GM21447 (cell line): ENCODE measurements around the gene BMP7.
"Not testable (repeated sequence)": the region's sequence is repeated elsewhere in the genome, so short reads cannot be mapped to it uniquely, and the experiment has no call there.

Experiments used
- ATAC-seq: cut with Tn5 transposase; IDR thresholded peaks from one replicate; pipeline ENCODE4 v1.9.1; 2021; ENCODE audit not compliant: unreplicated experiment

Gene BMP7

DNA sequence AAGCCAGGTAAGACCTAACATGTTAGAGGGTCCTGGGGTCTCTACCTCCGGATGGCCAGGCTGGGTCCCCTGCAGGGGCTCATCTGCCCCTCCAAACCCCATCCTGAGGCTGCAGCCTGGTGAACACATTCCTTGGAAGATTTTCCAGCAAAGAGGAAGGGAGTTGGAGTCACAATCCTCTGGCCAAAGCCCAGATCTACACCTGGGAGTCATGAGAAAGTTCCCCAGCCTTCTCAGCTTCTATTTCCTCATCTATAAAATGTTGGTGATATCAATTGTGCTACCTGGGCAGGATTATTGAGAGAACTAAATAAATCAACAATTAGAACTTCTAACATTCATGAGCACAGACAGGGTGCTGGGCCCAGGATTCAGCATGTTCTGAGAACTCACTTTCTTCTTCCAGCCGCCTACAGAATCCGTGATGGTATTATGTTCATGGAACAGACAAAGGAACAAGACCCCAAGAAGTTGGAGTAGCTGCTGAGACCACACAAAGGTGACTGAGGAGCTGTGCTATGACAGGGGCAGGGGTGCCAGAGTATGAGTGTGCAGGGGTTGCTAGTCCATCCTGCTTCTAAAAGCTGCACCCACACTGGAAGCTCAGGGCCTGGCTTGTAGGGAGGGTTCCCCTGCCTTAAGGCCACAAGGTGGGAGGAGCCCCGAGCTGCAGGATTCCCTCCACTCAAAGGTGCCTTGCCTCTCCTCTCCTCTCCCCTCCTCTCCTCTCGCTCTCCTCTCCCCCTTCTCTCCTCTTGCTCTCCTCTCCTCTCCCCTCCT lies 68.9 kb downstream of the BMP7 start:
- ATAC-seq: no peak

DNA sequence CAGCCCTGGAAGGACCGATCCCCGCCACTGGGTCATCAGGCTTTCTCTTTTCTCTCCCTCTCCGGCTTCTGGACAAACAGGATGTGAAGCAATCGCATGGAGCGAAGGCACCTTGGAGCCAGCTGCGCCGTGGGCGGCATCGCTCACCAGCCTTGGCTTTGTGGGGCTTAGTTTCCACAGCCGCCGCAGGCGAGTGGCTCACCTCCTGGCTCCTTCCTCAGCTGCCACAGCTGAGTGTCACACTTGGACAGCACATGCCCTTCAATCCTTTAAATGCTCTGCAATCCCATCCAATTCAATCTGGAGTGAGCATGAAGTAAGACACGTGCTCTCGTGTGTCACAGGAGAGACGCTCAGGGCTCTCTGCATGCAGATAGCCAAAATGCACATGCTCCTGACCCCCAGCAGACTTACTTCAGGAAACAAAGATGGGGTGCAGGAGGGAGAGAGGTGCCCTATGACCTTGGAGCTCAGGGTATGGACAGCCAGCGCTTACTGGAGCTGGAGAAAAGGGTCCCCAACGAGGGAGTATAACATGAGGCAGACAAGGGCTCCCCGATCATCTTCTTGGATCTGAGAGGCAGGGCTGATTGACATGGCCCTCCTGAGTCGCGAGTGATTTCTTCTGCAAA lies 70.9 kb downstream of the BMP7 start:
- ATAC-seq: no peak

- ATAC-seq: no peak
Observed at GRCh38 chr20:57195023-57195422, 71.4 kb downstream of the BMP7 start.

- ATAC-seq: no peak
Observed at GRCh38 chr20:57194154-57194553, 72.3 kb downstream of the BMP7 start.

GRCh38 chr20:57193094-57193493 lies 73.3 kb downstream of the BMP7 start:
- ATAC-seq: no peak

DNA sequence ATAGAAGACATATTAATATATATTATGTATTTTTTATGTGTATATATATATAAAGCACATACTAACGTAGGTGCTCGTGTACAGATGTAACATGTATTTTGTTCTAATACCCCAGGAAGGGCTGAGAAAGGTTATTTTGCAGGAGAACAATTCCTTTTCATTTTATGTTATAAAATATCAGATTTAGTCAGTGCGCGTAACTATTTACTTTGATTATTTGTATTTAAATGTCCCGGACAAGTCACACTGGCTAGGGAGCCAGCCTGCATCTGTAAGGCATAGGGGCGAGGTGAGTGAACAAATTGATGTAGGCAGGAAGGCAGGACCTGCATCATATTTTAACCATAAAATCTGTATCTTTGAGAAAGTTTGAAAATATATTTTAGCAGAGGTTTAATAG lies 74.1 kb downstream of the BMP7 start:
- no peak for ATAC-seq

DNA sequence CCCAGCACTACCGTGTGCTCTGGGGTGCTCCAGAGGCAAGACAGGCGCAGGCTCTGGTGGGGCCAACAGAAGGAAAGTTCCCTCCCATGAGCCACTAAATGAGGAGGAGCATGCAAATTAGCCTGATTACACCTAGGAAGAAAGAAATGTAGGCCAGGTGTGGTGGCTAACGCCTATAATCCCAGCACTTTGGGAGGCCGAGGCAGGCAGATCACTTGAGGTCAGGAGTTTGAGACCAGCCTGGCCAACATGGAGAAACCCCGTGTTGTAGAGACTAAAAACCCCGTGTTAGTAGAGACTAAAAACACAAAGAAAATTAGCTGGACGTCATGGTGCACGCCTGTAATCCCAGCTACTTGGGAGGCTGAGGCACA lies 75.2 kb downstream of the BMP7 start:
- ATAC-seq: not testable (repeated sequence)

DNA sequence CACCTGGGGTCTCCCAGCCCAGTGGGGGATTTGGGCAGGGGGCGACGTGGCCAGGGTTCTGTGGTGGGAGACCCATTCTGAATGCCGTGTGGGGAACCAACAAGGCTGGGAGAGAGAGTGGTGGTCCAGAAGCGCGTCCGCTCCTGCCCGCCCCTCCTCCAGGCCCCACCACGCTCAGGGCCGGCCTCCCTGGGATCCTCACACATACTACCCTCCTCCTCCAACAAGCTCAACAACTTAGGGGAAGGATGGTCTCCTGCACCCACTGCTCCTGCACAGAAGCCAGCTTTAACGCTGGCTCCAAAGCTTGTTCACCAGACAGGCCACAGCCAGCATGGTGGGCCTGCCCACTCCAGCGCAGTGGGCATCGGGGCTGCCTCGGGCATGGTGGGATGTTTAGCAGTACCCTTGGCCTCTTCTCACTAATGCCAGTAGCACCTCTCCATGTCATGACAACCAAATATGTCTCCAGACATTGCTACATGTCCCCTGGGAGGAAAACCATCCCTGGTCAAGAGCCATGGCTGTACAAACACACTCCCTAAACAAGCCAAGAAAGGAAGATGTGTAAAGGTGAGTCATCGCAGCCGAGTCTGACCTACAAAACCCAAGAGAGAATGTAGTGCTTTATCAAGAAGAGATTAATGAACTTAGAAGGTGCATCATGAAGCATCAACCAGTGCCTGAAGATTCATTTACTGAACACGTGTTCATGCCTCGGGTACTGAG lies 75.7 kb downstream of the BMP7 start:
- ATAC-seq: no peak

DNA sequence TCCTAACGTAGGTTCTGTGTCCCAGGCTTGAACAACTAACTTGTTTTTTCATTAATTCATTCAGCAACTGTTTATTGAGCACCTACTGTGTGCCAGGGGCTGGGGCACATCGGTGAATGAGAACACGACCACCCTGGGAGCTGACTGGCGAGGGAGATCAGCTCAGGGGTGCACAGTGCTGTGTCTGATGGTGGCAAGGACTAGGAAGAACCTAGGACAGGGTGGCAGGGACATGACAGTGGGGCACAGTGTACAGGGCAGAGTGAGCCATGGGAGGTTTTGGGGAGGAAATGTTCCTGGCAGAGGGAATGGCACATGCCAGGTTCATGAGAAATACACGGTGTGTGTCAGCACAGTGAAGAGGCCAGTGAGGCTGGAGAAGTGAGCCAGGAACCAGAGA lies 76.7 kb downstream of the BMP7 start:
- ATAC-seq: no peak

DNA sequence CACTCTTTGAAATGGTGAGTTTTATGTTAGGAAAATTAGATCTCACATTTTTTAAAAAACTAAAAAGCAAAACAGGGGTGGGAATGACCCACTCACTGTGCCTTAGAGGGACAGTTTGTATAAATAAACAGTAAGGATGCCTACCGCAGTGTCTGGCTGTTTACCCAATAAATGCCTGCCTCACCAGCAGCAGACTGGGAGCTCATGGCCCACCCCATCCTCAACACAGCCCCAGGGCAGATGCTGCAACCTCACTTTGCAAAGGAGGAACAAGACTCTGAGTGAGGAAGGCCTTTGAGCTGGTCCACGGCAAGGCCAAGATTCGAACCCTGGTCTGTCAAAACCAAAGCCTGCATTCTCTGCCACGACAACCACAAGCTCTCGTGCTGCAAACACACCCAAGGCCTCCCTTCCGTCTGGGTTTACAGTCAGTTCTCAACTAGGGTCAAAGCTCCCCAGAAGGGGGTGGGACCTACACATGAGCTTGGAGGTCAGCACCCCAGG lies 77.8 kb downstream of the BMP7 start:
- ATAC-seq: no peak

DNA sequence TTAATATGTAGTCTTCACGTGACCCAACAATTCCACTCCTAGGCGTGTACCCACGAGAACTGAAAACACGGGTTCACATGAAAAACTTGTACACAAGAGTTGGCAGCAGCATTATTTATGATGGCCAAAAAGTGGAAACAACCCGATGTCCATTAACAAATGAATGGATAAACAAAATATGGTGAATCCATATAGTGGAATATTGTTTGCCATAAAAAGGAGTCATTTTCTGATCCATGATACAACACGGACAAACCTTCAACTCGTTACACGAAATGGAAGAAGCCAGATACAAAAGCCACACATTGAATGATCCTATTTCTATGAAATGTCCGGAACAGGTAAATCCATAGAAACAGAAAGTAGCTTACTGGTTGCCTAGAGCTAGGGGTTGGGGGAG lies 78.4 kb downstream of the BMP7 start:
- no peak for ATAC-seq

DNA sequence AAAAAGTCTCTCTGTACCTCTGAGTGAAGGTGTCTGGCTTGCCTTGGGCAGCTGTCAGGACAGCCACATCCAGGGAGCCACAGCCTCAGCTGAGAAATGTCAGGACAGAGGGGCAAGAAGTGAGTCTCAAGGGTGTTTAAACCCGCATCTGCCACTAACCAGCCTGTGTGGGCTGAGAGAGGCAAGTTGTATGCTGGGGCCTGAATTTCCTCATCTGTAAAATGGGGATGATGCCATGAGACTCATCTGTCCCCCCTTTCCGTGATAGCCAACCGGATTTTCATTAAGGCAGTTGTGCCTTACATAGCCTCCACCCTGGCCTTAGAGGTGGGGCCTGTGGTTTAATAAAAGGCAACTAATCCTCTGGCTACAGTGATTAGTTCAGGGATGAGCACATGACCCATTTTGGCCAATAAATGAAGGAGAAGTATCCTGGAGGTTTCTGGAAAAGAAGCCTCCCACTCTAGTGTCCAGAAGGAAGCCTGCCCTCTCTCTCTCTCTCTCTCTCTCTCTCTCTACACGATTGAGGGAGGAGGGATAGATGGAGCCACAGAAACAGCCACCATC lies 79.3 kb downstream of the BMP7 start:
- no peak for ATAC-seq

- no peak for ATAC-seq
Observed at GRCh38 chr20:57186192-57186591, 80.2 kb downstream of the BMP7 start.

DNA sequence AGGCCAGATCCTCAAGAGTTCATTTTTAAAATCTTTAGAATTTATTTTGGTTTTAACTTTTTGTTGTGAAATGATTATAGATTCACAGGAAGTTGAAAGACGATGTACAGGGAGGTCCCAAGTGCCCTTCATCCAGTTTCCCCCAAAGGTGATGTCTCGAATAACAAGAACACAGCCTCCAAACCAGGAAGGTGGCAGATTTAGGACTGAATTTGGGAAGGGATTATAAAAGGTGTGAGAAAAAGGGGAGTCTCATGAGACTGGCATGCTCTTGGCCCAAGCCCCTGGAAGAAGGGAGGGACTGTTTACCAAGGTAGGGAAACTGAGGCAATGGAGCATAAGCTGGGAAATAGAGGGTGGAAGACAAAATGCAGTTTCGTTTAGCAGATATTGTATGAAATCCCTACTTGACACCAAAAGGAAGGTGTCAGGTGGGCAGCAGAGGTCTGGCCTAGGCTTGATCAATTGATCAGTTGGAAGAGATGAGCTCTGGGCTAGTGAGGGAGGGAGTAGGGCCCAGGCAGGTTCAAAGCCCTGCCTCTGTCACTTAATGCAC lies 81.2 kb downstream of the BMP7 start:
- no peak for ATAC-seq

DNA sequence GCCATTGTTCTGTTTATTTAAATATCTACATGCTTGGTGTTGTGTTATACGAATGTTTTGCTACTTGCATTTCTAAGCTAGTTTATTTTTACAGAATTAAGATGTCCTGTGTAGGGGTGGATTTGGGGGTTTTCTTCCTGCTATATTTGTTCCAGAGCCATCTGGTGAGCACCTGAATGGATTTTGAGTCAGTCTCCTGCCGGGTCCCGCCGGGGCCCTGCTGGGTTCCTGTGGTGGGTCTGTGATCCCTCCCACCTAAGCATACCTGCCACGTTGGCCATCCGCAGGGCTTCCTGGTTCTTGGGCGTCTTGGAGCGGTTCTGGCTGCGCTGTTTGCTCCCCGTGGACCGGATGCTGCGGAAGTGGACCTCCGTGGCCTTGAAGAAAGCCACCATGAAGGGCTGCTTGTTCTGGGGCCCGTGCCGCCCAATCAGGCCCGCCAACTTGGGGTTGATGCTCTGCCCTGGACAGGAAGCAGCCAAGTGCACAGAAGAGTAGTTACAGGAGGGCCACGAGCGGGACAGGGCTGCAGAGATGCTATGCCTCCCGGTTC lies 82.9 kb downstream of the BMP7 start:
- no peak for ATAC-seq

DNA sequence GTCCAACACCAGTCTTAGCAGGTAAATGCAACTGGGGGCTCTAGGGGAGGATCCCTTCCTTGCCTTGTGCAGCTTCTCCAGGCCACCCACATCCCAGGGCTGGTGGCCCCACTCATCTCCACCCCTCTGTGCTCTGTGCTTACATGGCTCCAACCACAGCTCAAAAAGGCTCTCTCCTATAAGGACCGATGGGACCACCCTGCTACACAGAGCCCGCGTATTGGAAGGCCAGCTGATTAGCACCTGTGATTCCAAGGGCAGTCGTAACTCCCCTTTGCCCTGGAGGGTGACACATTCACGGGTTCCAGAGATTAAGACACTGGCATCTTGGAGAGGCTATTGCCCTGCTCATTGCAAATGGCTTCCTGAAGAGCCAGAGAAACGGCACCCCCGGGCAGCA lies 84.8 kb downstream of the BMP7 start:
- no peak for ATAC-seq

DNA sequence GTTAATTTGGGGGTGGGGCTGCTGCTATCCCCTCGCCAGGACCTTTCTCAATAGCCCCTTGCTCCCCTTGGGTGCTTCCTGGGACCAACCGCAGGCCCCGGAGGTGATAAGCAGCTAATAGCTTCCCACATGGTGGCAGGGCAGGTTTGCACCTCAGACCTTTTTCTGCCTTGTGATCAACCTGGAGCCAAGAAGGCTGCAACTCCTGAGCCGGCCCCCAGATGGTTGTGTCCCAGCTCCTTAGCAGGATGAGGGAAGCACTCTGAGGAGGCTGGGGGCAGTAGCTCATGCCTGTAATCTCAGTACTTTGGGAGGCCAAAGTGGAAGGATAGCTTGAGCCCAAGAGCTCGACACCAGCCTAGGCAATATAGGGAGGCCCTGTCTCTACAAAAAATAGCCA lies 85.5 kb downstream of the BMP7 start:
- ATAC-seq: no peak

- no peak for ATAC-seq
Observed at GRCh38 chr20:57180387-57180786, 86.1 kb downstream of the BMP7 start.

GRCh38 chr20:57179265-57179664 lies 87.2 kb downstream of the BMP7 start:
- no peak for ATAC-seq

GRCh38 chr20:57178582-57179111 lies 87.8 kb downstream of the BMP7 start:
- no peak for ATAC-seq
